Sigmoid colon (tissue), 7 donors: ENCODE data around the gene CRTC2. TPM values are rescaled to one million over a fixed set of nuclear protein-coding genes. Genes with fewer than 3 reads are reported as not detected.

Experiments
- DNase-seq: peaks from one replicate; pipeline ENCODE4 v3.0.0-alpha.2; 2019
- H3K27ac ChIP-seq, 4 donors: fragments of 200-600 bp; sonication (generic); one replicate each; pipeline ENCODE4 v1.5.1; 2016 to 2019; ENCODE audit warnings: mild to moderate bottlenecking in 1 of 4
- H3K27me3 ChIP-seq, 3 donors: fragments of 200-600 bp; sonication (generic); one replicate each; pipeline ENCODE4 v1.5.1; 2019; ENCODE audit warnings: mild to moderate bottlenecking in 1 of 3
- H3K36me3 ChIP-seq, 4 donors: fragments of 200-600 bp; sonication (generic); one replicate each; pipeline ENCODE4 v1.5.1; 2016 to 2019
- H3K4me1 ChIP-seq, 4 donors: fragments of 200-600 bp; sonication (generic); one replicate each; pipeline ENCODE4 v1.5.1; 2017 to 2019
- H3K4me3 ChIP-seq, 4 donors: fragments of 200-600 bp; sonication (generic); one replicate each; pipeline ENCODE4 v1.5.1; 2017 to 2019; ENCODE audit warnings: mild to moderate bottlenecking in 2 of 4, moderate library complexity in 1 of 4
- H3K9me3 ChIP-seq, 4 donors: fragments of 200-600 bp in 3 of 4; sonication (generic) in 3 of 4; one replicate each; pipeline versions ENCODE4 v1.5.1 to v1.6.1; 2013 to 2019
- EP300 ChIP-seq, 4 donors: sonication (generic); formaldehyde crosslinking; IDR thresholded peaks; one replicate each; pipeline ENCODE4 v1.6.1; 2017; ENCODE audit warnings: antibody characterized with exemption in 4 of 4
- POLR2A ChIP-seq, 2 donors: fragments of 450-650 bp; IDR thresholded peaks; one replicate each; pipeline ENCODE4 v1.6.1; 2016; ENCODE audit warnings: antibody characterized with exemption in 2 of 2, mild to moderate bottlenecking in 2 of 2, moderate library complexity in 2 of 2
- POLR2AphosphoS5 ChIP-seq, 4 donors: sonication (generic); formaldehyde crosslinking; IDR thresholded peaks; one replicate each; pipeline ENCODE4 v1.6.1; 2017; ENCODE audit warnings: antibody characterized with exemption in 4 of 4
- WGBS, 2 donors: extraction: QIAGEN DNeasy Blood & Tissue Kit; methylation state at CpG; one replicate each; pipeline ENCODE4 v1.1.7; 2013; 5-methylcytosine and 5-hydroxymethylcytosine counted together
- intact Hi-C: fragments of 100-400 bp; cut with DNase I; formaldehyde crosslinking; loops from one replicate; pipeline ENCODE4 v1.15.1; 2023
- polyA plus RNA-seq, 3 donors: library from polyadenylated mRNA; stranded (reverse); fragments of 200-250 nt; gene quantifications; one replicate each; pipeline ENCODE4 v1.2.3, GENCODE V29; 2013
- total RNA-seq, 4 donors: library from RNA; depleted of rRNA; stranded (reverse); fragments of >200 nt; gene quantifications; one replicate each; pipeline ENCODE4 v1.1.0, GENCODE V29; 2016
- TF ChIP-seq, protein P1 (sequence below), 4 experiments: fragments of 450-650 bp in 3 of 4; fragments of 200-600 bp in 1 of 4; IDR thresholded peaks; one replicate each; pipeline ENCODE4 v1.5.1; 2016 to 2019; ENCODE audit warnings: antibody characterized with exemption in 4 of 4, mild to moderate bottlenecking in 3 of 4, moderate library complexity in 2 of 4
- donor health status: healthy with polysubstance abuse.
- donor health status: Bipolar disorder and iron deficiency.
- donor health status: healthy.

The CRTC2 gene
- total and polyA plus RNA-seq, 7 donors: 13.7 to 32.9 (median 17.8) TPM

DNA sequence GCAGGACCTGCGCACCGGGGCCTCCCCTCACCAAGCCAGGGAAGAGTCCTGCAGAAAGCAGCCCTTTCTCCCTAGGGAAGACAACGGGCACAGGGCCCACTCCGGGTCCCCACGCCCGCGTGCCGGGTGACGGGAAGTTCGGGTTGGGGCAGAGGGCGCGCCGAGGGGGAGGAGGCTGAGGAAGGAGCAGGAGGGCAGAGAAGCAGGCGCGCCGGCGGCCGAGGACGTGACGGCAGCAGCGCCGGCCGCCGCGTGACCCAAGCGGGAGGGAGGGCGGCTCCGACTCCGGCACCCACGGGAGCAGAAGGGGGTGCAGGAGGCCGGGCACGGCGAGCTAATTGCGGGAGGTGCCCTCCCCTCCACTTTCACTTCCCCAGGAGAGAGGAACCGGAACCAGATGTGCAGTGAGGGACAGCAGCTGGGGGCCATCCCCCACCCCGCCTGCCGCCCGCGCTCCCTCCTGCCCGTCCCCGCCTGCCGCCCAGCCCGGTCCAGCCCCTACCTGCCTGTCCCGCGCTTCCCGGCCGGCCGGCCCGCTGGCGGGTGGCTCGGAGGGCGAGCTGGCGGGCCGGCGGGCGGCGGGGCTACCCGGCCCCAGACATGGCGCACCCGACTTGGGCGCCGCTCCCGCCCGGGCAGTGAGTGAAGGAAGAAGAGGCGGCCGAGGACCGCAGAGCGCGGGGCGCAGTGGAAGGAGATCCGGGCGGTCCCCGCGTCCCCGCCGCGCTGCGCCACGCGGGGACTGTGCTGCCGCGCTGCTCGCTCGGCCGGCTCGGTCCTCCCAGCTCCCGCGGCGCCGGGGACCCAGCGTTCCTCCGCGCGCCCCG, 12.4 kb downstream of the CRTC2 start:
- TF ChIP-seq POLR2AphosphoS5 (IDR thresholded peaks at IDR 0.05): peak; percentile 70 to 85 (median 82)
- TF ChIP-seq POLR2A (IDR thresholded peaks at IDR 0.05): peak; percentile 18 to 34
- peak in 3 of 4 donors; percentile 49 to 68 (median 53) for TF ChIP-seq EP300 (IDR thresholded peaks at IDR 0.05)
- TF ChIP-seq, protein P1, sequence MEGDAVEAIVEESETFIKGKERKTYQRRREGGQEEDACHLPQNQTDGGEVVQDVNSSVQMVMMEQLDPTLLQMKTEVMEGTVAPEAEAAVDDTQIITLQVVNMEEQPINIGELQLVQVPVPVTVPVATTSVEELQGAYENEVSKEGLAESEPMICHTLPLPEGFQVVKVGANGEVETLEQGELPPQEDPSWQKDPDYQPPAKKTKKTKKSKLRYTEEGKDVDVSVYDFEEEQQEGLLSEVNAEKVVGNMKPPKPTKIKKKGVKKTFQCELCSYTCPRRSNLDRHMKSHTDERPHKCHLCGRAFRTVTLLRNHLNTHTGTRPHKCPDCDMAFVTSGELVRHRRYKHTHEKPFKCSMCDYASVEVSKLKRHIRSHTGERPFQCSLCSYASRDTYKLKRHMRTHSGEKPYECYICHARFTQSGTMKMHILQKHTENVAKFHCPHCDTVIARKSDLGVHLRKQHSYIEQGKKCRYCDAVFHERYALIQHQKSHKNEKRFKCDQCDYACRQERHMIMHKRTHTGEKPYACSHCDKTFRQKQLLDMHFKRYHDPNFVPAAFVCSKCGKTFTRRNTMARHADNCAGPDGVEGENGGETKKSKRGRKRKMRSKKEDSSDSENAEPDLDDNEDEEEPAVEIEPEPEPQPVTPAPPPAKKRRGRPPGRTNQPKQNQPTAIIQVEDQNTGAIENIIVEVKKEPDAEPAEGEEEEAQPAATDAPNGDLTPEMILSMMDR (IDR thresholded peaks at IDR 0.05): no peak
- H3K4me3 ChIP-seq: peak overlapping the region; percentile 67 to 98 (median 94)
- H3K9me3 ChIP-seq: no peaks in the 10 kb centered on the region
- H3K27ac ChIP-seq: peak overlapping the region; percentile 98 to 100 (median 99)
- DNase-seq: peak; percentile 95
- intact Hi-C loops: loop anchor here (1.0 to 5.0 kb wide), 4 partner anchors 23 to 149 kb away; no protein-coding TSS in a partner anchor
- peaks cover 9 to 66% (median 42%) of the 10 kb centered on the region in 4 donors for H3K36me3 ChIP-seq
- H3K4me1 ChIP-seq: peaks cover 0 to 29% (median 19%) of the 10 kb centered on the region in 4 donors
- no peaks in the 10 kb centered on the region for H3K27me3 ChIP-seq
- WGBS, 2 donors: 0% methylated on average over 95 of the region's 95 CpGs

DNA sequence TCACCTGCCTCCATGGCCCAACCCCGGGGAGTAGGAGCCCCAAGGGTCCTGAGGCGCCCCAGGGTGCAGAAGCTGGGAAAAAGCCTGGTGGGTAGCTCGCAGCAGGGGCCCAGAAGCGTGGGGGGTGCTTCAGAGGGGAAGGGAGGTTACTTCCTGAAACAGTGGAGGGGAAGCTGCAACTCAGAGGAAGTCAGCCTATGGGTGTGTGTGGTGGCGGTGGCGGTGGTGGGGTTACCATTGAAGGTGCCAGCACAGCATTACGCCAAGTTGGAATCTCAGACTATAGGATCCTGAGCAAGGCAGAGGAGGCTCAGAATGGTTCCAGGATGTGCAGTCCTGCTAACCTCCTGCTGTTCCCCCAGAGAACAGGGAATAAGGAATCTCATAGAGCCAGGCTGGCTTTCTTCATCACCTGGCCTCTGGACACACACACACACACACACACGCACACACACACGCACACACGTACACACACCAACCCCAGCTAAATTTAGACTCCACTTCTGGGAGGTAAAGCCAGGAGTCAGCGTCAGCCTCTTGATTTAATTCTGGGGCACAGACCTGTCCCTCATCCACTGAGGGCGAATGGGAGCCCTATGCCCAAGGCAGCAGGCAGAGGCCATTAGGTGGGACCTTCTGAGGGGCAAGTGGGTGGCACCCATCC, 13.1 kb downstream of the CRTC2 start:
- intact Hi-C loops: loop anchor here (1.0 to 5.0 kb wide), 3 partner anchors 22 to 122 kb away; no protein-coding TSS in a partner anchor
- DNase-seq: peak; percentile 77
- Histone ChIP-seq H3K4me1 (peaks cover 0 to 29% (median 19%) of the 10 kb centered on the region in 4 donors), H3K9me3 (no peaks in the 10 kb centered on the region), H3K27ac (peak overlapping the region; percentile 98 to 100 (median 99)), H3K36me3 (peaks cover 2 to 66% (median 41%) of the 10 kb centered on the region in 4 donors), H3K4me3 (peak overlapping the region; percentile 67 to 98 (median 94)), H3K27me3 (no peaks in the 10 kb centered on the region)
- WGBS, 2 donors: 18 to 21% methylated on average over 12 of the region's 12 CpGs
- peak in 1 of 4 donors; percentile 8 for TF ChIP-seq POLR2AphosphoS5 (IDR thresholded peaks at IDR 0.05)
- TF ChIP-seq, protein P1 (IDR thresholded peaks at IDR 0.05): no peak

DNA sequence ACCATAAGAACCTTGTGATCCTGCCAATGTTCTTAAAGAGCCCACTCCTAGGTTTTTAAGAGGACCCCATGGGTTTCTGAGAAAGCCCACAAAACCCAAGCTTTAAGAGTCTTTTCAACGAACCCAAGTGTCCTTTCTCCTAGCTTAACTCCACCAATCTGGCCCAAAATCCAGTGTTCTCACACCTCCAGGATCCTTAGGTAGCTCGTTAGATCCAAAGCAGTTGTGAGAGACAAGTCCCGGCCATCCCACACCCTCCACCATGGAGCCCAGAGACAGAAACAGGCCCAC, 13.6 kb downstream of the CRTC2 start:
- TF ChIP-seq POLR2AphosphoS5 (IDR thresholded peaks at IDR 0.05) (no peak), EP300 (IDR thresholded peaks at IDR 0.05) (no peak), POLR2A (IDR thresholded peaks at IDR 0.05) (no peak)
- TF ChIP-seq, protein P1 (IDR thresholded peaks at IDR 0.05): no peak

DNA sequence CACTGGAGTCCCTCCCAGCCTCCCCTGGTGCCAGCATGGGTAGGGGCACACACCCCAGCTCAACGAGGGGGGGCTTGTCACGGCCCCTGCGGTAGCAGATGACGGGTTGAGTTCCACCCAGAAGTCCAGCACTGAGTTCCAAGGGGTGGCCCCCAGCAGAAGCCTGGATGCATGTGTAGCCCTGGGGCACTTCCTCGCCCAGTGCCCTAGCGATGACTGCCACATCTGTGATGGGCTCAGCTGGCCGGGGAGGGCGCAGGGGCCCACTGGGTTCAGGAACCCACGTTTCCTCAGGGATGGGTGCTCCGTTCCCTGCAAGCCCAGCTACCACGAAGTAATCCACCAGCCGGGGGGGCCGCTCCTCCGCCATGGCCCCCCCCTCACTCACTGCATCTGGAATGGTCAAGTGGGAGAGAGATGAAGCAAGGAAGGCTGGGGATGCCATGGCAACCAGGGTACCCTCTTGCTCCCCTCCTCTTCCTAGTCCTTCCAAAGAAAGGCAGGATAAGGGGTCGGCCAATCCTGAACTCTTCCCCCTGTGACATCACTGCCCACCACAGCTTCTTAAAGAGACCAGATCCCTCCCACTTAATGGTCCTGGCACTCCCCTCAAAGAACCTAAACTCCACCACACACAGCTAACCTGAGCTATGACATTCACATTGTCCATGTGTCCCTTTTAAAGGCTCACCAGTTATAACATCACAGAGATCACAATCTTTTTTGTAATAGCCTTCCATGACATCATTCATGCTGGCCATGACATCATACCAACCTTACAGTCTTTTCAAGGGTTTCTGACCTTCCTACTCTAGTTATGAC, 14.2 kb downstream of the CRTC2 start:
- H3K4me3 ChIP-seq: peak overlapping the region in 3 of 4 donors; percentile 1 to 98 (median 95)
- WGBS, 2 donors: 86% methylated on average over 15 of the region's 15 CpGs

More for the DNA sequence above, 13.6 kb downstream of the CRTC2 start:
- H3K9me3 ChIP-seq: no peaks in the 10 kb centered on the region
- DNase-seq: no peak
- H3K4me1 ChIP-seq: peaks cover 0 to 29% (median 19%) of the 10 kb centered on the region in 4 donors
- H3K27me3 ChIP-seq: no peaks in the 10 kb centered on the region
- intact Hi-C loops: loop anchor here (1.0 to 5.0 kb wide), 3 partner anchors 21 to 122 kb away; no protein-coding TSS in a partner anchor
- WGBS, 2 donors: 44 to 73% methylated on average over 3 of the region's 3 CpGs
- H3K4me3 ChIP-seq: peak overlapping the region in 3 of 4 donors; percentile 92 to 98 (median 95)
- peaks cover 0 to 66% (median 38%) of the 10 kb centered on the region in 4 donors for H3K36me3 ChIP-seq
- H3K27ac ChIP-seq: peak overlapping the region; percentile 98 to 100 (median 99)

More for the DNA sequence above, 14.2 kb downstream of the CRTC2 start:
- H3K36me3 ChIP-seq: peaks cover 0 to 66% (median 37%) of the 10 kb centered on the region in 4 donors
- no peaks in the 10 kb centered on the region for H3K9me3 ChIP-seq
- H3K27ac ChIP-seq: peak overlapping the region; percentile 98 to 100 (median 99)
- H3K4me1 ChIP-seq: peaks cover 0 to 29% (median 19%) of the 10 kb centered on the region in 4 donors
- intact Hi-C loops: loop anchor here (2.0 kb wide), 1 partner anchor 121 kb away; no protein-coding TSS in a partner anchor
- no peaks in the 10 kb centered on the region for H3K27me3 ChIP-seq
- DNase-seq: no peak
- TF ChIP-seq, protein P1 (IDR thresholded peaks at IDR 0.05): no peak
- TF ChIP-seq POLR2AphosphoS5 (IDR thresholded peaks at IDR 0.05) (no peak), EP300 (IDR thresholded peaks at IDR 0.05) (no peak), POLR2A (IDR thresholded peaks at IDR 0.05) (no peak)
